Vagina (tissue), 2 donors: ENCODE results near the gene TTBK1.

Source experiments
- POLR2A ChIP-seq, 2 donors: fragments of 450-650 bp; IDR thresholded peaks; one replicate each; pipeline ENCODE4 v1.6.1; 2017; ENCODE audit warnings: antibody characterized with exemption in 2 of 2, mild to moderate bottlenecking in 2 of 2, moderate library complexity in 2 of 2
- POLR2AphosphoS5 ChIP-seq, 2 donors: sonication (generic); formaldehyde crosslinking; IDR thresholded peaks; one replicate each; pipeline ENCODE4 v1.9.0; 2017; ENCODE audit warnings: antibody characterized with exemption in 2 of 2, mild to moderate bottlenecking in 2 of 2, low read depth in 1 of 2; ENCODE audit not compliant: insufficient read depth in 1 of 2
- TF ChIP-seq, protein P1 (sequence below), 3 experiments: fragments of 450-650 bp in 2 of 3; fragments of 200-600 bp in 1 of 3; sonication (generic) in 1 of 3; IDR thresholded peaks; one replicate each; pipeline ENCODE4 v1.5.1; 2017 to 2019; ENCODE audit warnings: antibody characterized with exemption in 3 of 3, mild to moderate bottlenecking in 2 of 3, moderate library complexity in 2 of 3

- TF ChIP-seq, protein P1, sequence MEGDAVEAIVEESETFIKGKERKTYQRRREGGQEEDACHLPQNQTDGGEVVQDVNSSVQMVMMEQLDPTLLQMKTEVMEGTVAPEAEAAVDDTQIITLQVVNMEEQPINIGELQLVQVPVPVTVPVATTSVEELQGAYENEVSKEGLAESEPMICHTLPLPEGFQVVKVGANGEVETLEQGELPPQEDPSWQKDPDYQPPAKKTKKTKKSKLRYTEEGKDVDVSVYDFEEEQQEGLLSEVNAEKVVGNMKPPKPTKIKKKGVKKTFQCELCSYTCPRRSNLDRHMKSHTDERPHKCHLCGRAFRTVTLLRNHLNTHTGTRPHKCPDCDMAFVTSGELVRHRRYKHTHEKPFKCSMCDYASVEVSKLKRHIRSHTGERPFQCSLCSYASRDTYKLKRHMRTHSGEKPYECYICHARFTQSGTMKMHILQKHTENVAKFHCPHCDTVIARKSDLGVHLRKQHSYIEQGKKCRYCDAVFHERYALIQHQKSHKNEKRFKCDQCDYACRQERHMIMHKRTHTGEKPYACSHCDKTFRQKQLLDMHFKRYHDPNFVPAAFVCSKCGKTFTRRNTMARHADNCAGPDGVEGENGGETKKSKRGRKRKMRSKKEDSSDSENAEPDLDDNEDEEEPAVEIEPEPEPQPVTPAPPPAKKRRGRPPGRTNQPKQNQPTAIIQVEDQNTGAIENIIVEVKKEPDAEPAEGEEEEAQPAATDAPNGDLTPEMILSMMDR (IDR thresholded peaks at IDR 0.05), result no peak
- TF ChIP-seq POLR2AphosphoS5 (IDR thresholded peaks at IDR 0.05; ENCODE audit: insufficient read depth in 1 of 2, low read depth in 1 of 2) (no peak), POLR2A (IDR thresholded peaks at IDR 0.05) (no peak)
Measured at GRCh38 chr6:43311666-43312065, 68.4 kb downstream of the TTBK1 start.
